ENCODE data around the gene CYTH1. TPM values are rescaled to one million over a fixed set of nuclear protein-coding genes. Genes with fewer than 3 reads are reported as not detected.

Gene CYTH1
- total RNA-seq, 1 donor from 2014 or later = 28.9 TPM

DNA sequence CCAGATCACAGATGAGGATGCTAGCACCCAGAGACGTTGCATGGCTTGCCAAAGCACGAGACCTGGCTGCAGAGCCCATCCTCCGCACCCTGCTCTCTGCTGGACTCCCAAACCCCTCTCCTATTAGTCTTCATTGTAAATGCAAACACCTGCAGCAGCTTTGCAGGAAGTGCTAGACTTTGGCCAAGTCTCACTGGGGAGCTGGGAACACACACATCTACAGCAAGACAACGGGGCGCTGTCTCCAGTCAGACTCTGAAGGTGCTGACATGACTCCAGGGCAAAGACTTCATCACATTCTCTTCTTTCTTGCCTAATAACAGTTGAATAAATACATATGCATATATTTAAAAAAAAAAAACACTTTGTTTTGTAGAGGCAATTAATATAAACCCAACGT lies 43.8 kb downstream of the CYTH1 start:
- intact Hi-C loops (cut with micrococcal nuclease) = no loop called here
- H3K4me3 ChIP-seq = no peak overlapping the region
- no peaks in the 10 kb centered on the region for H3K9me3 ChIP-seq (replicated peaks)
- H3K4me1 ChIP-seq = peaks cover 98% of the 10 kb centered on the region
- TF ChIP-seq, protein P1, sequence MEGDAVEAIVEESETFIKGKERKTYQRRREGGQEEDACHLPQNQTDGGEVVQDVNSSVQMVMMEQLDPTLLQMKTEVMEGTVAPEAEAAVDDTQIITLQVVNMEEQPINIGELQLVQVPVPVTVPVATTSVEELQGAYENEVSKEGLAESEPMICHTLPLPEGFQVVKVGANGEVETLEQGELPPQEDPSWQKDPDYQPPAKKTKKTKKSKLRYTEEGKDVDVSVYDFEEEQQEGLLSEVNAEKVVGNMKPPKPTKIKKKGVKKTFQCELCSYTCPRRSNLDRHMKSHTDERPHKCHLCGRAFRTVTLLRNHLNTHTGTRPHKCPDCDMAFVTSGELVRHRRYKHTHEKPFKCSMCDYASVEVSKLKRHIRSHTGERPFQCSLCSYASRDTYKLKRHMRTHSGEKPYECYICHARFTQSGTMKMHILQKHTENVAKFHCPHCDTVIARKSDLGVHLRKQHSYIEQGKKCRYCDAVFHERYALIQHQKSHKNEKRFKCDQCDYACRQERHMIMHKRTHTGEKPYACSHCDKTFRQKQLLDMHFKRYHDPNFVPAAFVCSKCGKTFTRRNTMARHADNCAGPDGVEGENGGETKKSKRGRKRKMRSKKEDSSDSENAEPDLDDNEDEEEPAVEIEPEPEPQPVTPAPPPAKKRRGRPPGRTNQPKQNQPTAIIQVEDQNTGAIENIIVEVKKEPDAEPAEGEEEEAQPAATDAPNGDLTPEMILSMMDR (IDR thresholded peaks at IDR 0.05; ENCODE audit: borderline replicate concordance) = no peak
- no peaks in the 10 kb centered on the region for H3K36me3 ChIP-seq
- H3K27me3 ChIP-seq (ENCODE audit: low read depth) = no peaks in the 10 kb centered on the region
- H3K27ac ChIP-seq (replicated peaks) = peak overlapping the region; percentile 91
- no peak for DNase-seq

DNA sequence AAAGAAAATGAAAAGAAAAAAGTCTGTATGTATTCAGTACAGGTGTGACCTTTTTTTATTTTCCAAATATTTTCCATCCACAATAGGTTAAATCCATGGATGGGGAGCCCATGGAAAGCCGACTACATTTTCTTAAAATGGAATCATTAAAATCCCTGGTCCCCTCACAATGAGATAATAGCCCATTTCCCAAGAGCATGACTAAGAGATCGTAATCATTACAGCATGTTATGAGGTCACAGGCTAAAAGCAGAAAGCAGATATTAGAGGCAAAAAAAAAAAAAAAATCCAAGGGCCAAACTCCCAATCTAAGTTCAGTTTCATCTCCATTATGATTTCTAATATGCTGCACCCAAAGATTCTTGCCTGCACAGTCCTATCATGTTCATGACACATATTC lies 44.7 kb downstream of the CYTH1 start:
- H3K27me3 ChIP-seq (ENCODE audit: low read depth) = no peaks in the 10 kb centered on the region
- peak overlapping the region; percentile 91 for H3K27ac ChIP-seq (replicated peaks)
- peak overlapping the region; percentile 69 for H3K4me3 ChIP-seq
- H3K36me3 ChIP-seq = no peaks in the 10 kb centered on the region
- no peaks in the 10 kb centered on the region for H3K9me3 ChIP-seq (replicated peaks)
- H3K4me1 ChIP-seq = peaks cover 98% of the 10 kb centered on the region
- TF ChIP-seq, protein P1 (IDR thresholded peaks at IDR 0.05; ENCODE audit: borderline replicate concordance) = no peak
- no peak for DNase-seq
- intact Hi-C loops (cut with micrococcal nuclease) = no loop called here

- Histone ChIP-seq H3K27me3 (ENCODE audit: low read depth) (no peaks in the 10 kb centered on the region), H3K4me3 (peak overlapping the region; percentile 69), H3K4me1 (peaks cover 98% of the 10 kb centered on the region), H3K27ac (replicated peaks) (peak overlapping the region; percentile 91), H3K9me3 (replicated peaks) (no peaks in the 10 kb centered on the region), H3K36me3 (no peaks in the 10 kb centered on the region)
- intact Hi-C loops (cut with micrococcal nuclease) = no loop called here
- TF ChIP-seq, protein P1 (IDR thresholded peaks at IDR 0.05; ENCODE audit: borderline replicate concordance) = peak; percentile 38
- peak; percentile 79 for DNase-seq
Observed at GRCh38 chr17:78736526-78737079, 45.5 kb downstream of the CYTH1 start.

DNA sequence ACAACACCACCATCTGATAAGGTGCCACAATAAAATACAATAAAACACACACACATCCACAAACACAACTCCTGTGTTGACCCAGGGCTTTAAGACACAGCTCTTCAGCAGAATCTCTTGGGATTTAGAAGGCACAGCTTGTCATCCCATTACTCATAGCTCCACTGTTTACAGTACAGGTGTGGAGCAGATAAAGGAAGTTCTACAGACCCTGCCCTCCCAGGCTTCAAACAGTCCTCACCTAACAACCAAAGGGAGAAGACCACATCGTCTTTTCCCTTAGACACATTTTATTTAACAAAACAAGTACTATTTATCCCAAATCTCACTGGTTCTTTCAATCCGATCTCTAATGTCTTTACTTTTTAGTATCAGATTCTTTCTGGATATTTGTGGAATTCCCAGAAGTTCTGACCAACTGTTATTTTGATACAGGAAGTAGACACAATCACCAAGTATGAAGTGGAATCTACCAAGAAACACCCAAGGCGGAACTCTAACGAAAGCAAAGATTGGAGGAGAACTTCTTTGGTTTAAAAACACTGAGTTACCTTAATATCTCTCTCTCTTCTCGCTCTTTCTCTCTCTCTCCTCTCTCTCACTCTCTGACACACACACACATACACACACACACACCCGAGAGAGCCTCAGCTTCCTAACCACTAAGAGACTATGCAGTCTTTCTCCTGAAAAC lies 46.1 kb downstream of the CYTH1 start:
- DNase-seq = no peak
- intact Hi-C loops (cut with micrococcal nuclease) = no loop called here
- Histone ChIP-seq H3K9me3 (replicated peaks) (no peaks in the 10 kb centered on the region), H3K4me3 (peak overlapping the region; percentile 69), H3K4me1 (peaks cover 98% of the 10 kb centered on the region), H3K27ac (replicated peaks) (peak overlapping the region; percentile 91), H3K36me3 (no peaks in the 10 kb centered on the region), H3K27me3 (ENCODE audit: low read depth) (no peaks in the 10 kb centered on the region)
- TF ChIP-seq, protein P1 (IDR thresholded peaks at IDR 0.05; ENCODE audit: borderline replicate concordance) = no peak

- Histone ChIP-seq H3K9me3 (replicated peaks) (no peaks in the 10 kb centered on the region), H3K4me1 (peaks cover 97% of the 10 kb centered on the region), H3K27ac (replicated peaks) (peak overlapping the region; percentile 91), H3K36me3 (no peaks in the 10 kb centered on the region), H3K27me3 (ENCODE audit: low read depth) (no peaks in the 10 kb centered on the region), H3K4me3 (peak overlapping the region; percentile 69)
- intact Hi-C loops (cut with micrococcal nuclease) = no loop called here
- TF ChIP-seq, protein P1 (IDR thresholded peaks at IDR 0.05; ENCODE audit: borderline replicate concordance) = no peak
- no peak for DNase-seq
Observed at GRCh38 chr17:78734793-78735641, 47.1 kb downstream of the CYTH1 start.

All from left ventricle myocardium inferior (tissue), 1 donor.